Measurements from ENCODE around the gene AGBL5. TPM values are rescaled to one million over a fixed set of nuclear protein-coding genes. Genes with fewer than 3 reads are reported as not detected.

Gene AGBL5
- total and polyA plus RNA-seq, 2 donors (not counting 1 experiment from before 2014, with no cell fraction given) = 10.0 to 17.5 TPM

GRCh38 chr2:27060323-27060722 is 8.9 kb downstream of the AGBL5 start:
- no peaks in the 10 kb centered on the region for H3K9me3 Mint-ChIP-seq (ENCODE audit: insufficient read depth)
- Histone ChIP-seq H3K4me1 (ENCODE audit: control insufficient read depth in 2 of 2, insufficient read depth in 2 of 2, low read length in 2 of 2) (no peaks in the 10 kb centered on the region), H3K36me3 (replicated peaks in 1 of 2; ENCODE audit: control extremely low read depth in 1 of 2, control insufficient read depth in 1 of 2, extremely low read depth in 1 of 2, insufficient read depth in 2 of 2, low read length in 1 of 2) (peaks cover 0 to 21% of the 10 kb centered on the region in 2 experiments), H3K79me2 (ENCODE audit: control insufficient read depth, insufficient read depth, low read length) (no peaks in the 10 kb centered on the region), H3K27me3 (replicated peaks in 1 of 4; ENCODE audit: control extremely low read depth in 1 of 4, control insufficient read depth in 3 of 4, insufficient read depth in 4 of 4, low read length in 3 of 4) (no peaks in the 10 kb centered on the region), H2AFZ (ENCODE audit: insufficient read depth, low read depth, low read length, poor library complexity, severe bottlenecking) (no peak overlapping the region), H4K20me1 (ENCODE audit: control insufficient read depth, insufficient read depth, low read length, poor library complexity, severe bottlenecking) (no peaks in the 10 kb centered on the region), H3K27ac (ENCODE audit: low read length in 2 of 2) (no peak overlapping the region), H3K4me3 (ENCODE audit: control extremely low read depth in 1 of 5, extremely low read depth in 1 of 5, insufficient read depth in 1 of 5, low read depth in 2 of 5, low read length in 4 of 5) (no peak overlapping the region), H3K9me3 (ENCODE audit: control extremely low read depth in 1 of 3, control insufficient read depth in 2 of 3, insufficient read depth in 1 of 3, low read length in 2 of 3) (no peaks in the 10 kb centered on the region), H3K4me2 (replicated peaks; ENCODE audit: low read depth, low read length, poor library complexity, severe bottlenecking) (no peak overlapping the region), H3K9ac (ENCODE audit: low read length) (no peak overlapping the region)
- no peak for ATAC-seq (ENCODE audit: low read depth)
- no peaks in the 10 kb centered on the region for H3K27me3 Mint-ChIP-seq
- intact Hi-C loops (cut with micrococcal nuclease) = no loop called here
- H3K27ac Mint-ChIP-seq = no peak overlapping the region
- ChIA-PET CTCF (no interaction called here), POLR2A (no interaction called here)
- H3K4me1 Mint-ChIP-seq = peaks cover 1% of the 10 kb centered on the region
- TF ChIP-seq EZH2 (IDR thresholded peaks at IDR 0.05; ENCODE audit: borderline replicate concordance, insufficient read depth, low read depth, low read length, poor library complexity, severe bottlenecking) = no peak
- TF ChIP-seq CTCF (IDR thresholded peaks at IDR 0.05) = no peak
- no CpG with 5 or more reads among the region's 3 CpGs for WGBS (ENCODE audit: insufficient coverage)
- DNase-seq = no peak
- no peak overlapping the region for H3K4me3 Mint-ChIP-seq

GRCh38 chr2:27065128-27065527 is 13.7 kb downstream of the AGBL5 start:
- Histone ChIP-seq H4K20me1 (ENCODE audit: control insufficient read depth, insufficient read depth, low read length, poor library complexity, severe bottlenecking) (peaks cover 16% of the 10 kb centered on the region), H3K9me3 (ENCODE audit: control extremely low read depth in 1 of 3, control insufficient read depth in 2 of 3, insufficient read depth in 1 of 3, low read length in 2 of 3) (no peaks in the 10 kb centered on the region), H3K79me2 (ENCODE audit: control insufficient read depth, insufficient read depth, low read length) (peaks cover 28% of the 10 kb centered on the region), H2AFZ (ENCODE audit: insufficient read depth, low read depth, low read length, poor library complexity, severe bottlenecking) (no peak overlapping the region), H3K9ac (ENCODE audit: low read length) (no peak overlapping the region), H3K36me3 (replicated peaks in 1 of 2; ENCODE audit: control extremely low read depth in 1 of 2, control insufficient read depth in 1 of 2, extremely low read depth in 1 of 2, insufficient read depth in 2 of 2, low read length in 1 of 2) (peaks cover 6 to 39% of the 10 kb centered on the region in 2 experiments), H3K4me1 (ENCODE audit: control insufficient read depth in 2 of 2, insufficient read depth in 2 of 2, low read length in 2 of 2) (peaks cover 6 to 9% of the 10 kb centered on the region in 2 donors), H3K4me2 (replicated peaks; ENCODE audit: low read depth, low read length, poor library complexity, severe bottlenecking) (no peak overlapping the region), H3K27ac (ENCODE audit: low read length in 2 of 2) (no peak overlapping the region), H3K27me3 (replicated peaks in 1 of 4; ENCODE audit: control extremely low read depth in 1 of 4, control insufficient read depth in 3 of 4, insufficient read depth in 4 of 4, low read length in 3 of 4) (no peaks in the 10 kb centered on the region), H3K4me3 (ENCODE audit: control extremely low read depth in 1 of 5, extremely low read depth in 1 of 5, insufficient read depth in 1 of 5, low read depth in 2 of 5, low read length in 4 of 5) (no peak overlapping the region)
- POLR2A ChIA-PET = interaction anchor here (1.3 kb wide), 1 partner anchor 14 kb away, joined by 4 read pairs; the partner anchor contains the start of gene AGBL5
- CTCF ChIA-PET = interaction anchor here (0.8 to 1.4 kb wide), 2 partner anchors 9 to 103 kb away, joined by 3 to 7 read pairs; no protein-coding TSS in a partner anchor
- 100% methylated on average over 2 of the region's 3 CpGs for WGBS (ENCODE audit: insufficient coverage)
- ATAC-seq (ENCODE audit: low read depth) = no peak
- H3K4me1 Mint-ChIP-seq = peaks cover 23% of the 10 kb centered on the region
- no peaks in the 10 kb centered on the region for H3K27me3 Mint-ChIP-seq
- no peaks in the 10 kb centered on the region for H3K9me3 Mint-ChIP-seq (ENCODE audit: insufficient read depth)
- H3K4me3 Mint-ChIP-seq = no peak overlapping the region
- intact Hi-C loops (cut with micrococcal nuclease) = no loop called here
- TF ChIP-seq CTCF (IDR thresholded peaks at IDR 0.05) (no peak), EZH2 (IDR thresholded peaks at IDR 0.05; ENCODE audit: borderline replicate concordance, insufficient read depth, low read depth, low read length, poor library complexity, severe bottlenecking) (no peak)
- DNase-seq = no peak
- no peak overlapping the region for H3K27ac Mint-ChIP-seq
